ENCODE results near the gene GRIA3.

GRCh38 chrX:123256378-123256777 is 72.3 kb downstream of the GRIA3 start:
- TF ChIP-seq CTCF (IDR thresholded peaks at IDR 0.05) (no peak), EP300 (IDR thresholded peaks at IDR 0.05) (no peak), POLR2A (IDR thresholded peaks at IDR 0.05) (no peak)
